OCI-LY1 (cell line): ENCODE measurements around the gene NSDHL.

Experiments
- H2AFZ ChIP-seq: fragments of 200-600 bp; sonication (generic), shearing (Covaris generic); 2 replicates; pipeline ENCODE4 v1.6.0; 2014; ENCODE audit warnings: antibody characterized with exemption, mild to moderate bottlenecking, low read length
- H3F3A ChIP-seq: fragments of 200-600 bp; sonication (generic), shearing (Covaris generic); 2 replicates; pipeline ENCODE4 v1.6.0; 2014; ENCODE audit warnings: mild to moderate bottlenecking, antibody characterized with exemption, low read length, moderate library complexity; ENCODE audit not compliant: insufficient read depth
- H3K27ac ChIP-seq: fragments of 200-600 bp; sonication (generic); 2 replicates; pipeline ENCODE4 v1.5.1; 2014; ENCODE audit warnings: low read length, mixed run types, mild to moderate bottlenecking, low read depth; ENCODE audit not compliant: poor library complexity, severe bottlenecking
- H3K27me3 ChIP-seq: fragments of 200-600 bp; sonication (generic); 2 replicates; pipeline ENCODE4 v1.6.0; 2014; ENCODE audit warnings: antibody characterized with exemption, mild to moderate bottlenecking, low read length, moderate library complexity; ENCODE audit not compliant: insufficient read depth
- H3K36me3 ChIP-seq: fragments of 200-600 bp; sonication (generic); 2 replicates; pipeline ENCODE4 v1.6.1; 2014; ENCODE audit warnings: mild to moderate bottlenecking, antibody characterized with exemption, low read length, moderate library complexity, mixed read lengths; ENCODE audit not compliant: insufficient read depth
- H3K4me1 ChIP-seq: fragments of 200-600 bp; sonication (generic); 2 replicates; pipeline ENCODE4 v1.5.1; 2014; ENCODE audit warnings: mild to moderate bottlenecking, low read length, moderate library complexity; ENCODE audit not compliant: insufficient read depth, severe bottlenecking
- H3K4me2 ChIP-seq: fragments of 200-600 bp; sonication (generic), shearing (Covaris generic); 2 replicates; pipeline ENCODE4 v1.6.1; 2014; ENCODE audit warnings: low read length
- H3K4me3 ChIP-seq: fragments of 200-600 bp; sonication (generic); 2 replicates; pipeline ENCODE4 v1.5.1; 2014; ENCODE audit warnings: low read length, low read depth, mild to moderate bottlenecking, mixed read lengths; ENCODE audit not compliant: poor library complexity, severe bottlenecking
- H3K79me2 ChIP-seq: fragments of 200-600 bp; shearing (Covaris generic); 2 replicates; pipeline ENCODE4 v1.6.1; 2016; ENCODE audit warnings: mixed run types, low read length, mixed read lengths; ENCODE audit not compliant: insufficient read depth
- H3K9ac ChIP-seq: fragments of 200-600 bp; sonication (generic), shearing (Covaris generic); 2 replicates; pipeline ENCODE4 v1.6.1; 2014; ENCODE audit warnings: mild to moderate bottlenecking, low read length, mixed read lengths
- H3K9me2 ChIP-seq: fragments of 200-600 bp; sonication (generic), shearing (Covaris generic); 2 replicates; pipeline ENCODE4 v1.6.1; 2014; ENCODE audit warnings: low read depth, mild to moderate bottlenecking, low read length, mixed read lengths
- H3K9me3 ChIP-seq: fragments of 200-600 bp; shearing (Covaris generic); 2 replicates; pipeline ENCODE4 v1.6.1; 2014; ENCODE audit warnings: low read length, mixed read lengths
- H4K20me1 ChIP-seq: fragments of 200-600 bp; sonication (generic), shearing (Covaris generic); 2 replicates; pipeline ENCODE4 v1.6.0; 2016; ENCODE audit warnings: mild to moderate bottlenecking, low read length; ENCODE audit not compliant: insufficient read depth
- EZH2 ChIP-seq: fragments of 200-600 bp; sonication (generic), shearing (Covaris generic); IDR thresholded peaks from 2 replicates; pipeline ENCODE4 v1.8.0; 2017; ENCODE audit warnings: borderline replicate concordance, mixed run types, mild to moderate bottlenecking, antibody characterized with exemption, low read length, moderate library complexity, mixed read lengths
- TF ChIP-seq, protein P1 (sequence below): fragments of 200-600 bp; sonication (generic), shearing (Covaris generic); IDR thresholded peaks from 2 replicates; pipeline ENCODE4 v1.5.1; 2017; ENCODE audit warnings: mild to moderate bottlenecking, antibody characterized with exemption, low read length, moderate library complexity, mixed read lengths

Gene NSDHL

DNA sequence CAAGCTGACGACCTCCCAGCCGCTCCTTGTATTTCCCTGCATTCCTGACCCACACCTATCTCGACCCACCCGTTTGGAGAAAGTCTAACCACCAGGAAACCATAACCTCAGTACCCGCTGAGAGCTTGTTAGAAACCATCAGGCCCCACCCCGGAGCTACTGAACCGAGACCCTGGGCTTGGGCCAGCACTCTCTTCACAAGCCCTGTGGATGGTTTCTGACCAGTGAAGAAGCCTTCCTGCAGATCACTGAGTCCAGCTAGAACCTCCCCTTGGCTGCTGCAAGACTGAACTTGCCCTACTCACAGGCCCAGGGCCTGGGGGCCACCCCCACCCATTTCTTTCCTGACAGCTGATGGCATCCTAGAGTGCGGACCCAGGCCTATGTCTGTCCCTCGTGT, 40.4 kb downstream of the NSDHL start:
- Histone ChIP-seq H3K4me3 (no peak overlapping the region), H3K9me2 (no peaks in the 10 kb centered on the region), H3K27ac (no peak overlapping the region), H2AFZ (no peak overlapping the region), H3F3A (no peaks in the 10 kb centered on the region), H3K79me2 (no peaks in the 10 kb centered on the region), H3K4me1 (no peaks in the 10 kb centered on the region), H3K27me3 (no peaks in the 10 kb centered on the region), H3K9ac (no peak overlapping the region), H3K36me3 (peaks cover 26% of the 10 kb centered on the region), H3K9me3 (no peaks in the 10 kb centered on the region), H3K4me2 (no peak overlapping the region), H4K20me1 (no peaks in the 10 kb centered on the region)
- TF ChIP-seq EZH2, result no peak
- TF ChIP-seq, protein P1, sequence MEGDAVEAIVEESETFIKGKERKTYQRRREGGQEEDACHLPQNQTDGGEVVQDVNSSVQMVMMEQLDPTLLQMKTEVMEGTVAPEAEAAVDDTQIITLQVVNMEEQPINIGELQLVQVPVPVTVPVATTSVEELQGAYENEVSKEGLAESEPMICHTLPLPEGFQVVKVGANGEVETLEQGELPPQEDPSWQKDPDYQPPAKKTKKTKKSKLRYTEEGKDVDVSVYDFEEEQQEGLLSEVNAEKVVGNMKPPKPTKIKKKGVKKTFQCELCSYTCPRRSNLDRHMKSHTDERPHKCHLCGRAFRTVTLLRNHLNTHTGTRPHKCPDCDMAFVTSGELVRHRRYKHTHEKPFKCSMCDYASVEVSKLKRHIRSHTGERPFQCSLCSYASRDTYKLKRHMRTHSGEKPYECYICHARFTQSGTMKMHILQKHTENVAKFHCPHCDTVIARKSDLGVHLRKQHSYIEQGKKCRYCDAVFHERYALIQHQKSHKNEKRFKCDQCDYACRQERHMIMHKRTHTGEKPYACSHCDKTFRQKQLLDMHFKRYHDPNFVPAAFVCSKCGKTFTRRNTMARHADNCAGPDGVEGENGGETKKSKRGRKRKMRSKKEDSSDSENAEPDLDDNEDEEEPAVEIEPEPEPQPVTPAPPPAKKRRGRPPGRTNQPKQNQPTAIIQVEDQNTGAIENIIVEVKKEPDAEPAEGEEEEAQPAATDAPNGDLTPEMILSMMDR, result no peak

DNA sequence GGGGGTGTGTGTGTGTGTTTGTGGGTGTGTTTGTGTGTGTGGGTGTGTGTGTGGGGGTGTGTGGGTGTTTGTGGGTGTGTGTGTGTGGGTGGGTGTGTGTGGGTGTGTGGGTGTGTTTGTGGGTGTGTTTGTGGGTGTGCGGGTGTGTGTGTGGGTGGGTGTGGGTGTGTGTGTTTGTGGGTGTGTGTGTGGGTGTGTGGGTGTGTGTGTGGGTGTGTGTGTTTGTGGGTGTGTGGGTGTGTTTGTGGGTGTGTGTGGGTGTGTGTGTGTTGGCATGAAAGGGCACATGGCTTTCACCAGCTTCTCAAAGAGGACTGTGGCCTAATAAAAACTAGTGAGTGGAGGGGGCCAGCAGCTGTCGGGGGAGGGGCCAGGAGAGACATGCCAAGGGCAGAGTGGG, 41.7 kb downstream of the NSDHL start:
- Histone ChIP-seq H3K4me3 (no peak overlapping the region), H3K9ac (no peak overlapping the region), H3K4me1 (no peaks in the 10 kb centered on the region), H3K36me3 (peaks cover 23% of the 10 kb centered on the region), H3K9me3 (no peaks in the 10 kb centered on the region), H3K27ac (no peak overlapping the region), H3K9me2 (no peaks in the 10 kb centered on the region), H3K4me2 (no peak overlapping the region), H3K79me2 (no peaks in the 10 kb centered on the region), H3K27me3 (no peaks in the 10 kb centered on the region), H3F3A (no peaks in the 10 kb centered on the region), H4K20me1 (no peaks in the 10 kb centered on the region), H2AFZ (no peak overlapping the region)
- no peak for TF ChIP-seq EZH2
- TF ChIP-seq, protein P1, result no peak

DNA sequence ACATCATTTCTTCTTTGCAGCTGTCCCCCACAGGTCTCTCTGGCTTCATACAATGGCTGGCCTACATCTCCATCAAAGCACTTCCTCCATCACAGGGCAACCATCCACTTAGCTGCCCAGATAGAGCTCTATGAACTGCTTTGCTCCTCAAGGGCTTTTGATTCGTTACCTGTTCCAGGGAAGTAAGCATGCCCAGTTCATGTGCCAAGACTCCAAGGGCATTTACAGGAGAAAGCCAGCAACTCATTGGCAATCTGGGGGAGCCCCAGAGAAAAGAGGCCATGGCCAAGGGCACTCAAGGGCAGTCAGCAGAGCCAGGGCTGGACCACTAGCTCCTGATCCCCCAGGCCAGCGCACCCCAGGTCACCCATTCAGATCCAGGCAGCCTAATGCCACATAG, 42.5 kb downstream of the NSDHL start:
- Histone ChIP-seq H3K79me2 (no peaks in the 10 kb centered on the region), H3K27ac (no peak overlapping the region), H3F3A (no peaks in the 10 kb centered on the region), H3K9ac (no peak overlapping the region), H3K4me2 (no peak overlapping the region), H3K9me2 (no peaks in the 10 kb centered on the region), H3K9me3 (no peaks in the 10 kb centered on the region), H3K4me1 (no peaks in the 10 kb centered on the region), H3K27me3 (no peaks in the 10 kb centered on the region), H3K4me3 (no peak overlapping the region), H4K20me1 (no peaks in the 10 kb centered on the region), H2AFZ (no peak overlapping the region), H3K36me3 (peaks cover 22% of the 10 kb centered on the region)
- TF ChIP-seq EZH2, result no peak
- TF ChIP-seq, protein P1, result no peak
